Activated T-cell treated with anti-CD3 and anti-CD28 coated beads, Interleukin-2, amount 50 U/mL, for 1 hour (primary cell): ENCODE data around the gene GRWD1.

Source experiments
- DNase-seq: peaks from one replicate; pipeline ENCODE4 v3.0.0-alpha.2; 2020

Gene GRWD1

GRCh38 chr19:48445606-48446481 is at the start of gene GRWD1:
Gene GRWD1, plus strand, starts transcription at chr19:48445983. Its CDS starts 23 bp downstream, at chr19:48446006.
- DNase-seq: peak; percentile 86

GRCh38 chr19:48396016-48396823 is 49.6 kb upstream of the GRWD1 start:
- no peak for DNase-seq

GRCh38 chr19:48396824-48397176 is 49.0 kb upstream of the GRWD1 start:
- DNase-seq: no peak

DNA sequence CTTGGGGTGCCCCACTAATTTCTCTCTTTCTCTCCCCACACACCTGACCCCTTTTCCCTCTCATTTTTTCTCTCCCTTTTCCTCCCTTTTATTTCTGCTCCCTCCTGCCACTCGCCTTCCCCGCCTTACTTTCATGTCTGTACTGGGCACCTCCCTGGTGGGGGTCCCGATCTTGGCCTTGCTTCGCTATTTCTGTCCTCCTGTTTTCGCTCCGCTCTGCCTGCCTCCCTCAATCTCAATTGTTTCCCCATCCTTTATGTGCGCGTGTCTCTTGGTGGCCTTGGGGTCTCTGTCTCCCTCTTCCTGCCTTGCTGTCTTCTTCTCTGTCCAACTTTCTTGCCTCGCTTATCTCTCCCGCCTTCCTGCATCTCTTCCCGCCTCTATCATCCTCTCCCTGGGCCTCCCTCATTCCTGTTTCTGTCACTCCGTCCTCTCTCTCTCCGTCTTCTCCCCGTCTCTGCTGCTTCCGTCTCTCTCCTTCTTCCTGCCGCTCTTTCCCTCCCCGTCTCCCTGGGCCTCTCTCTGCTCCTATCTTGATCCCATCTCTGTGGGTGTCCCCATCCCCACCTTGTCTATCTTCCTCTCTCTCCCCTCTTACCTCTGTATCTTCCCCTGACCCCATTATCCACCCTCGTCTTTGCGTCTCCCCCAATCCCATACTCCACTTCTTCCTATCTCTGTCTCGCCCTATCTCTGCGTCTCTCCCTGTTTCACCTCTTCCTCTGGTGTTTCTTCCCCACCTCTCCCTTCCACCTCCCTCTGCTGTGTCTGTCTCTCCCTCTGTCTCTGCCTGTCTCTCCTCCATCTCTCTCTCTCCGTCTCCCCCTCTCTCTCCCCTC is 48.3 kb upstream of the GRWD1 start:
- DNase-seq: no peak

- no peak for DNase-seq
Measured at GRCh38 chr19:48398102-48398374, 47.7 kb upstream of the GRWD1 start.

DNA sequence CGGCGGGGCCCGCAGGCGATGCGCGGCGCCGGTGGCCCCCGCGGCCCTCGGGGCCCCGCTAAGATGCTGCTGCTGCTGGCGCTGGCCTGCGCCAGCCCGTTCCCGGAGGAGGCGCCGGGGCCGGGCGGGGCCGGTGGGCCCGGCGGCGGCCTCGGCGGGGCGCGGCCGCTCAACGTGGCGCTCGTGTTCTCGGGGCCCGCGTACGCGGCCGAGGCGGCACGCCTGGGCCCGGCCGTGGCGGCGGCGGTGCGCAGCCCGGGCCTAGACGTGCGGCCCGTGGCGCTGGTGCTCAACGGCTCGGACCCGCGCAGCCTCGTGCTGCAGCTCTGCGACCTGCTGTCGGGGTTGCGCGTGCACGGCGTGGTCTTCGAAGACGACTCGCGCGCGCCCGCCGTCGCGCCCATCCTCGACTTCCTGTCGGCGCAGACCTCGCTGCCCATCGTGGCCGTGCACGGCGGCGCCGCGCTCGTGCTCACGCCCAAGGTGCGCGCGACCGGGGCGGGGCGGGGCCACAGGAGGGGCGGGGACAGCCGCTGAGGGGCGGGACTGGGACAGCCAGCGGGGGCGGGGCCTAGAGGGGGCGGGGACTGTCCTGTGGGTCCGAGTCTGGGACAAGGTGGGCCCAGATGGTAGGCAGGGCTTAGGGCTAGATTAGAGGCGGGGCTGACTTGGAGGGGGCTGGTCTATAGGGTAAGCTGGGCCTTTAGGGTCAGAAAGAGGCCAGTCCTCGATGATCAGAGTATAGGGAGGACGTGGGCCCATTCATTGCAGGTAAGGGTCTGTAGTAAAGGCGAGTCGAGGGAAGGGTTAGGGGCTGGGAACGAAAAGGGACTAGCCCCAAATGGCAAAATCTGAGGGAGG is 47.2 kb upstream of the GRWD1 start:
- peak; percentile 88 for DNase-seq

GRCh38 chr19:48400018-48400742 is 45.6 kb upstream of the GRWD1 start:
- DNase-seq: no peak

- DNase-seq: no peak
Measured at GRCh38 chr19:48401287-48401686, 44.5 kb upstream of the GRWD1 start.

GRCh38 chr19:48403606-48404005 is 42.2 kb upstream of the GRWD1 start:
- DNase-seq: no peak

DNA sequence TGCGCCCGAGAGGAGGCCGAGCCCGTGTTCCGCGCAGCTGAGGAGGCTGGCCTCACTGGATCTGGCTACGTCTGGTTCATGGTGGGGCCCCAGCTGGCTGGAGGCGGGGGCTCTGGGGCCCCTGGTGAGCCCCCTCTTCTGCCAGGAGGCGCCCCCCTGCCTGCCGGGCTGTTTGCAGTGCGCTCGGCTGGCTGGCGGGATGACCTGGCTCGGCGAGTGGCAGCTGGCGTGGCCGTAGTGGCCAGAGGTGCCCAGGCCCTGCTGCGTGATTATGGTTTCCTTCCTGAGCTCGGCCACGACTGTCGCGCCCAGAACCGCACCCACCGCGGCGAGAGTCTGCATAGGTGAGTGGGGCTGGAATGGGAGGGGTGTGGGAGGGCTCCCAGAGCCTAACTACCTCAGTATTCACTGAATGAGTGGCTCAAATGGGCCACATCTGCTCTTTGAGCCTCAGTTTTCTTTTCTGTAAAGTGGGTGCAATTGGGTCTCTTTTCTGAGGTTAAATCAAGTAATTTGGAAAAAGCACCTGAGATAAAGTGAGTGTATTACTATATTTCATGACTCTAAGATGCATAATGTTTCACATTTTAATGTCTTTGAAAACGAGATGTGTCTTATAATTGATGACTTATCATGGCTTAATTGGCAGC is 40.6 kb upstream of the GRWD1 start:
- no peak for DNase-seq

GRCh38 chr19:48405850-48406249 is 39.9 kb upstream of the GRWD1 start:
- DNase-seq: no peak

- no peak for DNase-seq
Measured at GRCh38 chr19:48413879-48414587, 31.8 kb upstream of the GRWD1 start.

GRCh38 chr19:48415395-48415794 is 30.4 kb upstream of the GRWD1 start:
- peak; percentile 70 for DNase-seq

DNA sequence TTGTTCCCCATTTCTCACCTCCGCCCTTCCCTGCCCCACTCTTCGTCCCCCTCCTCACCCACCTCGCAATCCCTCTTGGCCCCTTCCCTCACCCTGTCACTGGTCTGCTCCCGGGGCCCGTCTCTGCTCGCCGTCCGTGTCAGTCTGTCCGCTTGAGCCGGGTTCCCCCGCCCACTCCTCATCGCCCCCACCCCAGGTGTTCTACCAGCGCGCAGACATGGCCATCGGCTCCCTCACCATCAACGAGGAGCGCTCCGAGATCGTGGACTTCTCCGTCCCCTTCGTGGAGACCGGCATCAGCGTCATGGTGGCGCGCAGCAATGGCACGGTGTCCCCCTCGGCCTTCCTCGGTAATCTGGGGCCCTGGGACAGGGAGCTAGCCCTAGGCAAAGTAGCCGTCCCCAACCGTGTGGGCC is 30.0 kb upstream of the GRWD1 start:
- DNase-seq: no peak

GRCh38 chr19:48417421-48417820 is 28.4 kb upstream of the GRWD1 start:
- DNase-seq: no peak

DNA sequence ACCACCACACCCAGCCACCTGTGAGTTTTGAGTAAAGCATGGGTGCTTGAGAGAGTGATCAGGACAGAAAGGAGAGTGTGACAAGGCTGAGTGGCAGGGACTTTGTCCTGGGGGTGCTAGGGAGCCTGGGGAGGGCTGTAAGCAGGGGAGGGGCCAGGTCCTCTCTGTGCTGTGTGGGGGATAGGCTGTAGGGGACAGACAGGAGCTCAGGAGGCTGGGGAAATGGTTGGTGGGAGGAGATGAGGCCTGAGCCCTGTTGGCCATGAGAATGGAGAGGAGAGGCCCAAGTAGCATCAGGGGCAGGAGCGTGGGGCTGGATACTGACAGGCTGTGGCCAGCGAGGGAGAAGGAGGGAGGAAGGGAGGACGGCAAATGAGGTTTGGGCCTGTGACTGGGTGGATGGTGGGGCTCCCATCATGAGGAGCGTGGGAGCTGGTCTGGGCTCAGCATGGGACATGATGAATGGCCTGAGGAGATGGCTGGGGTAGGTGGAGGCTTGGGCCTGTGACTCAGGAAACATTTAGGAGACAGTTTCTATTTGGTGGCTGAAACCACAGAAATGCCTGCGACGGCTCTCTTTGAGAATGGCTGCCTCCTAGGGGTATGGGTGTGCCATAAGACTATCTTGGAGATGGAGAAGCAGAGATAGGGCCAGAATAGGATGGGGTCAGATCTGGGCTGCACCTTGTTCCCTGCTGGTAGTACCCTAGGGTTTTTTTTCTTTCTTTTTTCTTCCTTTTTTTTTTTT is 27.3 kb upstream of the GRWD1 start:
- no peak for DNase-seq

DNA sequence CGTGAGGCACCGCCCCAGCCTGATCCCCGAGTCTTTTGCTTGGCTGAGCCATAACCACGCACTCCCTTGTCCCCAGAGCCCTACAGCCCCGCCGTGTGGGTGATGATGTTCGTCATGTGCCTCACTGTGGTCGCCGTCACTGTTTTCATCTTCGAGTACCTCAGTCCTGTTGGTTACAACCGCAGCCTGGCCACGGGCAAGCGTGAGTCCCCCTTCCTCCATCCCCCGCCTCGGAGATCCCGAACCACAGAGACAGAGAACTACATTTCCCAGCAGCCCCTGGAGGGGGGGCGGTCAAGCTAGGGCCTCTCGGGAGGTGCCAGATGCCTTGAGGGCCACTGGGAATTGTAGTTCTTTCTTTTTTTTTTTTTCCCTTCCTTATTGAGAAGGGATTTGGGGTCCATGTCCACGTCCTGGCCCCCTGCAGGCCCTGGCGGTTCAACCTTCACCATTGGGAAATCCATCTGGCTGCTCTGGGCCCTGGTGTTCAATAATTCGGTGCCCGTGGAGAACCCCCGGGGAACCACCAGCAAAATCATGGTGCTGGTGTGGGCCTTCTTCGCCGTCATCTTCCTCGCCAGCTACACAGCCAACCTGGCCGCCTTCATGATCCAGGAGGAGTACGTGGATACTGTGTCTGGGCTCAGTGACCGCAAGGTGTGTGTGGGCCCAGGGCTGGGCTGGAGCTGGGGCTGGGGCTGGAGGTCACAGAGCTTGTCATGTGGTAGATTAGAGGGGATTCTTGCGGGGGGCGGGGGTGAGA is 26.4 kb upstream of the GRWD1 start:
- DNase-seq: peak; percentile 71

GRCh38 chr19:48421548-48421947 is 24.2 kb upstream of the GRWD1 start:
- no peak for DNase-seq

GRCh38 chr19:48424694-48425219 is 21.0 kb upstream of the GRWD1 start:
- no peak for DNase-seq
